Central memory CD8-positive, alpha-beta T cell (primary cell): ENCODE results near the gene DNAJC30.
"Not testable (repeated sequence)": the region's sequence is repeated elsewhere in the genome, so short reads cannot be mapped to it uniquely, and the experiment has no call there.

Source experiments
- ATAC-seq: fragments of 150-1000 bp; cut with Tn5 transposase; replicated peaks from 2 replicates; pipeline ENCODE4 v1.10.0; 2022; ENCODE audit warnings: mild to moderate bottlenecking, moderate FRiP score, moderate number of reproducible peaks; ENCODE audit not compliant: poor library complexity, severe bottlenecking; ENCODE audit errors: extremely low read depth
- DNase-seq, 2 donors: peaks; one replicate each; pipeline ENCODE4 v3.0.0; 2021; ENCODE audit warnings: low spot score in 2 of 2
- H3K27ac Mint-ChIP-seq: one replicate; pipeline ENCODE4 v1.8.0; 2022; ENCODE audit warnings: low read depth, mild to moderate bottlenecking, moderate library complexity, mixed read lengths
- H3K27me3 Mint-ChIP-seq: one replicate; pipeline ENCODE4 v1.8.0; 2022; ENCODE audit warnings: mixed read lengths
- H3K36me3 Mint-ChIP-seq: one replicate; pipeline ENCODE4 v1.8.0; 2022; ENCODE audit warnings: mild to moderate bottlenecking, moderate library complexity, mixed read lengths; ENCODE audit not compliant: insufficient read depth
- H3K4me1 Mint-ChIP-seq: one replicate; pipeline ENCODE4 v1.8.0; 2022; ENCODE audit warnings: mixed read lengths
- H3K4me3 Mint-ChIP-seq: one replicate; pipeline ENCODE4 v1.8.0; 2022; ENCODE audit warnings: mild to moderate bottlenecking, moderate library complexity, mixed read lengths
- H3K9me3 Mint-ChIP-seq: one replicate; pipeline ENCODE4 v1.8.0; 2022; ENCODE audit warnings: mixed read lengths

DNAJC30 gene

GRCh38 chr7:73718905-73719805, 35.9 kb upstream of the DNAJC30 start, which contains the start of gene STX1A:
TSS of gene STX1A (minus strand) at chr7:73719669. CDS start at chr7:73719631, 38 bp downstream.
- H3K4me1 Mint-ChIP-seq = peaks cover 25% of the 10 kb centered on the region
- ATAC-seq = peak; percentile 64
- H3K4me3 Mint-ChIP-seq = peak within 1 kb of the TSS; percentile 86
- peaks cover 8% of the 10 kb centered on the region for H3K36me3 Mint-ChIP-seq
- no peaks in the 10 kb centered on the region for H3K27me3 Mint-ChIP-seq
- DNase-seq = peak; percentile 36 to 45
- peak within 1 kb of the TSS; percentile 56 for H3K27ac Mint-ChIP-seq
- no peaks in the 10 kb centered on the region for H3K9me3 Mint-ChIP-seq

GRCh38 chr7:73718438-73718881, 35.2 kb upstream of the DNAJC30 start:
- DNase-seq = no peak

GRCh38 chr7:73717991-73718405, 34.7 kb upstream of the DNAJC30 start:
- peak; percentile 52 to 53 for DNase-seq
- Mint-ChIP-seq H3K27me3 (no peaks in the 10 kb centered on the region), H3K36me3 (peaks cover 8% of the 10 kb centered on the region), H3K4me1 (peaks cover 29% of the 10 kb centered on the region), H3K27ac (peak overlapping the region; percentile 82), H3K4me3 (peak overlapping the region; percentile 81), H3K9me3 (no peaks in the 10 kb centered on the region)
- peak; percentile 81 for ATAC-seq

More at GRCh38 chr7:73718438-73718881, 35.2 kb upstream of the DNAJC30 start:
- no peak for ATAC-seq
- Mint-ChIP-seq H3K9me3 (no peaks in the 10 kb centered on the region), H3K4me1 (peaks cover 25% of the 10 kb centered on the region), H3K36me3 (peaks cover 8% of the 10 kb centered on the region), H3K27ac (peak overlapping the region; percentile 82), H3K27me3 (no peaks in the 10 kb centered on the region), H3K4me3 (peak overlapping the region; percentile 81)

- DNase-seq = no peak
- Mint-ChIP-seq H3K27me3 (no peaks in the 10 kb centered on the region), H3K4me1 (peaks cover 36% of the 10 kb centered on the region), H3K4me3 (peak overlapping the region; percentile 81), H3K36me3 (peaks cover 8% of the 10 kb centered on the region), H3K27ac (peak overlapping the region; percentile 82), H3K9me3 (no peaks in the 10 kb centered on the region)
- ATAC-seq = no peak
These were observed 34.0 kb upstream of the DNAJC30 start for GRCh38 chr7:73717025-73717807.

GRCh38 chr7:73716318-73716890, 33.2 kb upstream of the DNAJC30 start:
- Mint-ChIP-seq H3K4me3 (no peak overlapping the region), H3K9me3 (no peaks in the 10 kb centered on the region), H3K27me3 (no peaks in the 10 kb centered on the region)

GRCh38 chr7:73715648-73716317, 32.5 kb upstream of the DNAJC30 start:
- Mint-ChIP-seq H3K27ac (no peak overlapping the region), H3K36me3 (peaks cover 10% of the 10 kb centered on the region), H3K4me1 (peaks cover 36% of the 10 kb centered on the region), H3K4me3 (no peak overlapping the region), H3K9me3 (no peaks in the 10 kb centered on the region), H3K27me3 (no peaks in the 10 kb centered on the region)
- DNase-seq = no peak
- ATAC-seq = no peak

More at GRCh38 chr7:73716318-73716890, 33.2 kb upstream of the DNAJC30 start:
- ATAC-seq (no peak), DNase-seq (no peak)
- Mint-ChIP-seq H3K27ac (peak overlapping the region; percentile 16), H3K36me3 (peaks cover 10% of the 10 kb centered on the region), H3K4me1 (peaks cover 36% of the 10 kb centered on the region)

GRCh38 chr7:73713319-73713718, 30.1 kb upstream of the DNAJC30 start:
- H3K9me3 Mint-ChIP-seq, H3K36me3 Mint-ChIP-seq, DNase-seq, ATAC-seq, H3K4me3 Mint-ChIP-seq, H3K27me3 Mint-ChIP-seq: not testable (repeated sequence)
- peak overlapping the region; percentile 49 for H3K27ac Mint-ChIP-seq
- H3K4me1 Mint-ChIP-seq = peaks cover 25% of the 10 kb centered on the region

- Mint-ChIP-seq H3K36me3 (peaks cover 8% of the 10 kb centered on the region), H3K27me3 (no peaks in the 10 kb centered on the region), H3K4me1 (peaks cover 20% of the 10 kb centered on the region), H3K4me3 (no peak overlapping the region), H3K27ac (peak overlapping the region; percentile 49), H3K9me3 (no peaks in the 10 kb centered on the region)
- ATAC-seq (no peak), DNase-seq (no peak)
These were observed 29.5 kb upstream of the DNAJC30 start for GRCh38 chr7:73712773-73713172.

- Mint-ChIP-seq H3K4me3 (no peak overlapping the region), H3K9me3 (no peaks in the 10 kb centered on the region), H3K27ac (no peak overlapping the region), H3K4me1 (peaks cover 11% of the 10 kb centered on the region), H3K27me3 (no peaks in the 10 kb centered on the region), H3K36me3 (peaks cover 5% of the 10 kb centered on the region)
- no peak for ATAC-seq
- DNase-seq = no peak
These were observed 25.8 kb upstream of the DNAJC30 start for GRCh38 chr7:73708961-73709549.

GRCh38 chr7:73707045-73707631, 23.9 kb upstream of the DNAJC30 start:
- Mint-ChIP-seq H3K36me3 (peaks cover 9% of the 10 kb centered on the region), H3K9me3 (no peaks in the 10 kb centered on the region), H3K4me3 (no peak overlapping the region), H3K4me1 (peaks cover 3% of the 10 kb centered on the region), H3K27me3 (no peaks in the 10 kb centered on the region), H3K27ac (no peak overlapping the region)
- ATAC-seq (peak; percentile 29), DNase-seq (no peak)

- Mint-ChIP-seq H3K4me1 (peaks cover 9% of the 10 kb centered on the region), H3K9me3 (no peaks in the 10 kb centered on the region), H3K4me3 (no peak overlapping the region), H3K36me3 (peaks cover 15% of the 10 kb centered on the region), H3K27me3 (no peaks in the 10 kb centered on the region), H3K27ac (no peak overlapping the region)
- ATAC-seq (no peak), DNase-seq (no peak)
These were observed 23.1 kb upstream of the DNAJC30 start for GRCh38 chr7:73706126-73707044.
